DOHH2 (cell line): ENCODE results near the gene SDC1.

Source experiments
- CTCF ChIP-seq: fragments of 200-600 bp; sonication (generic); IDR thresholded peaks from one replicate; pipeline ENCODE4 v1.5.1; 2014; ENCODE audit warnings: antibody characterized with exemption, mild to moderate bottlenecking, low read depth, low read length; ENCODE audit not compliant: poor library complexity, severe bottlenecking
- EZH2phosphoT487 ChIP-seq: fragments of 200-600 bp; sonication (generic); IDR thresholded peaks from 2 replicates; pipeline ENCODE4 v1.6.1; 2017; ENCODE audit warnings: borderline replicate concordance, mild to moderate bottlenecking, antibody characterized with exemption, low read length, moderate library complexity, mixed read lengths

- no peak for TF ChIP-seq CTCF
- TF ChIP-seq EZH2phosphoT487, result peak; percentile 90; the same call in 1 of the 2 replicates
Observed at GRCh38 chr2:20224716-20225293, at the start of gene SDC1.
